HepG2 (cell line): ENCODE data around the gene KTI12. TPM values are rescaled to one million over a fixed set of nuclear protein-coding genes. Genes with fewer than 3 reads are reported as not detected.

ENCODE experiments used
- KDM5A ChIP-seq: fragments of 200-600 bp; sonication (generic); IDR thresholded peaks from 2 replicates; pipeline ENCODE4 v1.7.0; 2018; ENCODE audit warnings: antibody characterized with exemption, mild to moderate bottlenecking, low read length, borderline replicate concordance
- SCMH1 ChIP-seq: sonication (generic); formaldehyde crosslinking; IDR thresholded peaks from 2 replicates; pipeline ENCODE4 v1.9.0; 2021; ENCODE audit warnings: missing genetic modification reagents, mild to moderate bottlenecking, borderline replicate concordance
- TSC22D2 ChIP-seq: sonication (generic); formaldehyde crosslinking; IDR thresholded peaks from 2 replicates; pipeline ENCODE4 v1.5.1; 2020; ENCODE audit warnings: missing genetic modification reagents, mild to moderate bottlenecking, borderline replicate concordance
- XBP1 ChIP-seq: sonication (generic); formaldehyde crosslinking; IDR thresholded peaks from 2 replicates; pipeline ENCODE4 v1.5.0; 2020; ENCODE audit warnings: missing genetic modification reagents
- ZFP36 ChIP-seq: fragments of 150-350 bp; IDR thresholded peaks from 2 replicates; pipeline ENCODE4 v1.6.1; 2018; ENCODE audit warnings: borderline replicate concordance, low read length, low read depth; ENCODE audit not compliant: partially characterized antibody
- ZFYVE20 ChIP-seq: sonication (generic); formaldehyde crosslinking; IDR thresholded peaks from 2 replicates; pipeline ENCODE4 v1.8.0; 2023; ENCODE audit warnings: low read depth, mild to moderate bottlenecking, moderate library complexity, missing genetic modification reagents, borderline replicate concordance
- ZNF160 ChIP-seq: sonication (generic); formaldehyde crosslinking; IDR thresholded peaks from 2 replicates; pipeline ENCODE4 v1.8.0; 2022; ENCODE audit warnings: mild to moderate bottlenecking, inconsistent platforms, missing genetic modification reagents
- ZNF777 ChIP-seq: sonication (generic); formaldehyde crosslinking; IDR thresholded peaks from 2 replicates; pipeline ENCODE4 v1.4.0; 2020; ENCODE audit warnings: missing genetic modification reagents
- polyA plus RNA-seq, 8 experiments: library from polyadenylated mRNA; depleted of rRNA in 3 of 8; stranded (reverse) in 7 of 8; unstranded in 1 of 8; fragments of >200 nt; fragmentation: Illumina TruSeq in 4 of 8; extraction: Trizol in 4 of 8; gene quantifications; 2 replicates each; pipeline versions ENCODE4 v1.2.1 to v1.2.3, GENCODE V29; 2011 to 2016; ENCODE audit warnings: low read depth in 4 of 8, missing spikeins in 1 of 8, mixed read lengths in 1 of 8; ENCODE audit not compliant: insufficient read depth in 1 of 8
- total RNA-seq, 5 experiments: library from RNA; depleted of rRNA; stranded (reverse); fragments of >200 nt; fragmentation: Illumina TruSeq; extraction: Trizol; gene quantifications; 2 replicates each; pipeline ENCODE4 v1.2.3, GENCODE V29; 2016; ENCODE audit warnings: low read depth in 1 of 5
- TF ChIP-seq, protein P1 (sequence below): IDR thresholded peaks from 2 replicates; pipeline ENCODE4 v1.6.1; 2016; ENCODE audit warnings: low read depth, missing genetic modification reagents, missing compliant biosample characterization
- TF ChIP-seq, protein P2 (sequence below), 2 experiments: sonication (generic) in 1 of 2; formaldehyde crosslinking in 1 of 2; IDR thresholded peaks; 2 replicates each; pipeline versions ENCODE4 v1.4.0 to v1.6.1; 2016 to 2020; ENCODE audit warnings: borderline replicate concordance in 1 of 2, low read depth in 1 of 2, mild to moderate bottlenecking in 1 of 2, missing genetic modification reagents in 1 of 2
- TF ChIP-seq, protein P3 (sequence below): IDR thresholded peaks from 2 replicates; pipeline ENCODE4 v1.4.0; 2020; ENCODE audit warnings: mild to moderate bottlenecking, missing genetic modification reagents
- TF ChIP-seq, protein P4 (sequence below): sonication (generic); formaldehyde crosslinking; IDR thresholded peaks from 2 replicates; pipeline ENCODE4 v1.5.0; 2020; ENCODE audit warnings: mild to moderate bottlenecking, low read depth, missing genetic modification reagents, borderline replicate concordance

KTI12 gene
- total and polyA plus RNA-seq, 2 of the 13 experiments (the other 11 are each of a cell fraction or from before 2014, with no cell fraction given), result 7.4 to 10.2 TPM

DNA sequence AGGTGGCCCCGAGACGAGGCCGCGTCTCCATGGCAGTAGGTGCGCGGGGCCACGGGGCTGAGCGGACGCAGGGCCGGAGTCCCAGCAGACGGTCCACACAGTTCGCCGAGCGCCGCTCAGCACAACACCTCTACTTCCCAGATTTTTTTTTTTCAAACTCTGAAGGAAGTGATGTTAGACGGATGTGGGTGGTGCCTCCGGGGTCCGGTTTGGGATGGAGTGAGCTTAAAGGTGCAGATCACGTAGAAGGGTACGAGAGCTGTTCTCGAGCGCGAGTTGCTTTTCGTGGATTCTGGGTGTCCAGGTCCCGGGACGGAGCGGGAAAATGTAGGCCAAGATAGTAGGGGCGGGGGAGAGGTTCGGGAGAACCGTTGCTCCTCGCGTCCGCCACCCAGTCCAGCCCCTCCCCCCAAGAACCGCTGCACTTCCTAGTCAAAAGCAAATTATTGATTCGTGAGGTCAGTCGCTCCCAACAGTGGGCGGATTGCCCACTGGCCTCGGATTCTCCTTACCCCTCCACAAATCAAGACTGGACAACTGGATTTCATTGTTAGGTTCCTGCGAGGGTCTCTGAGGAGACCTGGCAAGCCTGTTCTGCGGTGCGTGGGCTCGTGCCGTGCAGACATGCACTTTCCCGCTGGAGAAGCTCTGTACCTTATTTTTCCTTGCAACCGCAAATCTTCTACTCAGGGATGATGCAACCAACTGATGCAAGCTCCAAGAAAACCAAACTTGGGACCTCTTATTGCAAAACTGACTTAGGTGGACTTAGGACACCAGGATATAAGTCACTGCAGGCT lies 21.7 kb upstream of the KTI12 start, which contains the start of gene TXNDC12 (continued):
- TF ChIP-seq, protein P1, sequence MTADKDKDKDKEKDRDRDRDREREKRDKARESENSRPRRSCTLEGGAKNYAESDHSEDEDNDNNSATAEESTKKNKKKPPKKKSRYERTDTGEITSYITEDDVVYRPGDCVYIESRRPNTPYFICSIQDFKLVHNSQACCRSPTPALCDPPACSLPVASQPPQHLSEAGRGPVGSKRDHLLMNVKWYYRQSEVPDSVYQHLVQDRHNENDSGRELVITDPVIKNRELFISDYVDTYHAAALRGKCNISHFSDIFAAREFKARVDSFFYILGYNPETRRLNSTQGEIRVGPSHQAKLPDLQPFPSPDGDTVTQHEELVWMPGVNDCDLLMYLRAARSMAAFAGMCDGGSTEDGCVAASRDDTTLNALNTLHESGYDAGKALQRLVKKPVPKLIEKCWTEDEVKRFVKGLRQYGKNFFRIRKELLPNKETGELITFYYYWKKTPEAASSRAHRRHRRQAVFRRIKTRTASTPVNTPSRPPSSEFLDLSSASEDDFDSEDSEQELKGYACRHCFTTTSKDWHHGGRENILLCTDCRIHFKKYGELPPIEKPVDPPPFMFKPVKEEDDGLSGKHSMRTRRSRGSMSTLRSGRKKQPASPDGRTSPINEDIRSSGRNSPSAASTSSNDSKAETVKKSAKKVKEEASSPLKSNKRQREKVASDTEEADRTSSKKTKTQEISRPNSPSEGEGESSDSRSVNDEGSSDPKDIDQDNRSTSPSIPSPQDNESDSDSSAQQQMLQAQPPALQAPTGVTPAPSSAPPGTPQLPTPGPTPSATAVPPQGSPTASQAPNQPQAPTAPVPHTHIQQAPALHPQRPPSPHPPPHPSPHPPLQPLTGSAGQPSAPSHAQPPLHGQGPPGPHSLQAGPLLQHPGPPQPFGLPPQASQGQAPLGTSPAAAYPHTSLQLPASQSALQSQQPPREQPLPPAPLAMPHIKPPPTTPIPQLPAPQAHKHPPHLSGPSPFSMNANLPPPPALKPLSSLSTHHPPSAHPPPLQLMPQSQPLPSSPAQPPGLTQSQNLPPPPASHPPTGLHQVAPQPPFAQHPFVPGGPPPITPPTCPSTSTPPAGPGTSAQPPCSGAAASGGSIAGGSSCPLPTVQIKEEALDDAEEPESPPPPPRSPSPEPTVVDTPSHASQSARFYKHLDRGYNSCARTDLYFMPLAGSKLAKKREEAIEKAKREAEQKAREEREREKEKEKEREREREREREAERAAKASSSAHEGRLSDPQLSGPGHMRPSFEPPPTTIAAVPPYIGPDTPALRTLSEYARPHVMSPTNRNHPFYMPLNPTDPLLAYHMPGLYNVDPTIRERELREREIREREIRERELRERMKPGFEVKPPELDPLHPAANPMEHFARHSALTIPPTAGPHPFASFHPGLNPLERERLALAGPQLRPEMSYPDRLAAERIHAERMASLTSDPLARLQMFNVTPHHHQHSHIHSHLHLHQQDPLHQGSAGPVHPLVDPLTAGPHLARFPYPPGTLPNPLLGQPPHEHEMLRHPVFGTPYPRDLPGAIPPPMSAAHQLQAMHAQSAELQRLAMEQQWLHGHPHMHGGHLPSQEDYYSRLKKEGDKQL (CRISPR knock-in tag), result no peak
- TF ChIP-seq ZNF160 (peak; percentile 41; the same call in 1 of the 2 replicates), TSC22D2 (CRISPR knock-in tag) (0 out of 2 replicates have a peak, but pooled peaks have one; percentile 41), ZFP36 (no peak), ZFYVE20 (CRISPR knock-in tag) (0 out of 2 replicates have a peak, but pooled peaks have one; percentile 57), ZNF777 (no peak), XBP1 (CRISPR knock-in tag) (no peak), KDM5A (peak; percentile 61), SCMH1 (CRISPR knock-in tag) (no peak)
- TF ChIP-seq, protein P2, sequence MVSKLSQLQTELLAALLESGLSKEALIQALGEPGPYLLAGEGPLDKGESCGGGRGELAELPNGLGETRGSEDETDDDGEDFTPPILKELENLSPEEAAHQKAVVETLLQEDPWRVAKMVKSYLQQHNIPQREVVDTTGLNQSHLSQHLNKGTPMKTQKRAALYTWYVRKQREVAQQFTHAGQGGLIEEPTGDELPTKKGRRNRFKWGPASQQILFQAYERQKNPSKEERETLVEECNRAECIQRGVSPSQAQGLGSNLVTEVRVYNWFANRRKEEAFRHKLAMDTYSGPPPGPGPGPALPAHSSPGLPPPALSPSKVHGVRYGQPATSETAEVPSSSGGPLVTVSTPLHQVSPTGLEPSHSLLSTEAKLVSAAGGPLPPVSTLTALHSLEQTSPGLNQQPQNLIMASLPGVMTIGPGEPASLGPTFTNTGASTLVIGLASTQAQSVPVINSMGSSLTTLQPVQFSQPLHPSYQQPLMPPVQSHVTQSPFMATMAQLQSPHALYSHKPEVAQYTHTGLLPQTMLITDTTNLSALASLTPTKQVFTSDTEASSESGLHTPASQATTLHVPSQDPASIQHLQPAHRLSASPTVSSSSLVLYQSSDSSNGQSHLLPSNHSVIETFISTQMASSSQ (IDR thresholded peaks at IDR 0.05; ENCODE audit: low read depth), result no peak; the same call in 1 of the 2 replicates
- TF ChIP-seq, protein P2 (CRISPR knock-in tag; IDR thresholded peaks at IDR 0.05; ENCODE audit: borderline replicate concordance), result peak; percentile 60; the same call in 1 of the 2 replicates
- TF ChIP-seq, protein P3, sequence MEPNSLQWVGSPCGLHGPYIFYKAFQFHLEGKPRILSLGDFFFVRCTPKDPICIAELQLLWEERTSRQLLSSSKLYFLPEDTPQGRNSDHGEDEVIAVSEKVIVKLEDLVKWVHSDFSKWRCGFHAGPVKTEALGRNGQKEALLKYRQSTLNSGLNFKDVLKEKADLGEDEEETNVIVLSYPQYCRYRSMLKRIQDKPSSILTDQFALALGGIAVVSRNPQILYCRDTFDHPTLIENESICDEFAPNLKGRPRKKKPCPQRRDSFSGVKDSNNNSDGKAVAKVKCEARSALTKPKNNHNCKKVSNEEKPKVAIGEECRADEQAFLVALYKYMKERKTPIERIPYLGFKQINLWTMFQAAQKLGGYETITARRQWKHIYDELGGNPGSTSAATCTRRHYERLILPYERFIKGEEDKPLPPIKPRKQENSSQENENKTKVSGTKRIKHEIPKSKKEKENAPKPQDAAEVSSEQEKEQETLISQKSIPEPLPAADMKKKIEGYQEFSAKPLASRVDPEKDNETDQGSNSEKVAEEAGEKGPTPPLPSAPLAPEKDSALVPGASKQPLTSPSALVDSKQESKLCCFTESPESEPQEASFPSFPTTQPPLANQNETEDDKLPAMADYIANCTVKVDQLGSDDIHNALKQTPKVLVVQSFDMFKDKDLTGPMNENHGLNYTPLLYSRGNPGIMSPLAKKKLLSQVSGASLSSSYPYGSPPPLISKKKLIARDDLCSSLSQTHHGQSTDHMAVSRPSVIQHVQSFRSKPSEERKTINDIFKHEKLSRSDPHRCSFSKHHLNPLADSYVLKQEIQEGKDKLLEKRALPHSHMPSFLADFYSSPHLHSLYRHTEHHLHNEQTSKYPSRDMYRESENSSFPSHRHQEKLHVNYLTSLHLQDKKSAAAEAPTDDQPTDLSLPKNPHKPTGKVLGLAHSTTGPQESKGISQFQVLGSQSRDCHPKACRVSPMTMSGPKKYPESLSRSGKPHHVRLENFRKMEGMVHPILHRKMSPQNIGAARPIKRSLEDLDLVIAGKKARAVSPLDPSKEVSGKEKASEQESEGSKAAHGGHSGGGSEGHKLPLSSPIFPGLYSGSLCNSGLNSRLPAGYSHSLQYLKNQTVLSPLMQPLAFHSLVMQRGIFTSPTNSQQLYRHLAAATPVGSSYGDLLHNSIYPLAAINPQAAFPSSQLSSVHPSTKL, result peak; percentile 28; the same call in 1 of the 2 replicates
- TF ChIP-seq, protein P4, sequence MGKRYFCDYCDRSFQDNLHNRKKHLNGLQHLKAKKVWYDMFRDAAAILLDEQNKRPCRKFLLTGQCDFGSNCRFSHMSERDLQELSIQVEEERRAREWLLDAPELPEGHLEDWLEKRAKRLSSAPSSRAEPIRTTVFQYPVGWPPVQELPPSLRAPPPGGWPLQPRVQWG, result no peak
